GM20000 (cell line): ENCODE results near the gene NHEJ1.
A peak's percentile ranks its signal among the peaks of the same experiment; 100 is the strongest.

Source experiments
- DNase-seq: peaks from one replicate; pipeline ENCODE4 v3.0.0; 2012; ENCODE audit warnings: low spot score
- CTCF ChIP-seq: IDR thresholded peaks from 2 replicates; pipeline ENCODE4 v1.5.1; 2012; ENCODE audit warnings: mild to moderate bottlenecking, control low read depth; ENCODE audit errors: extremely low read depth, missing control alignments

Gene NHEJ1

GRCh38 chr2:219079417-219079816 lies 81.2 kb downstream of the NHEJ1 start:
- TF ChIP-seq CTCF, result no peak
- DNase-seq, result no peak

- no peak for TF ChIP-seq CTCF
- DNase-seq, result no peak
These were observed 81.7 kb downstream of the NHEJ1 start for GRCh38 chr2:219078951-219079350.

DNA sequence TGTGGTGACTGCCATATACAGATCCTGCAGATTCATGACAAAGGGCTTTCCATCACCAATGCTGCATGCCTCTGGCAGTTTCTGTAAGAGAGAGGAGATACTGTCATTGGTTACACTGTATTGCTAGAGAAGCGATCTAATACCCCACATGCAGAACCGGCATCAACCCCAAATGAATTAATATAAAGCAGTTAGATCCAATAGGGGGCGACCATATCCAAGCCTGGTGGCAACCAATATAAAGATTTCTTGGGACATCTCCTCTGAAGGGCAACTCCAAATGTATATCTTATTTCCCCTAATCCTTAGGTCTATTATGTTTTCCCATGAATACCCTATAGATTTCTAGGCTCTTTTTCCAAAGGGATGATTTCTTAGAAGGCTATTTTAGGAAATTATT lies 82.5 kb downstream of the NHEJ1 start:
- no peak for TF ChIP-seq CTCF
- DNase-seq, result peak; percentile 13

DNA sequence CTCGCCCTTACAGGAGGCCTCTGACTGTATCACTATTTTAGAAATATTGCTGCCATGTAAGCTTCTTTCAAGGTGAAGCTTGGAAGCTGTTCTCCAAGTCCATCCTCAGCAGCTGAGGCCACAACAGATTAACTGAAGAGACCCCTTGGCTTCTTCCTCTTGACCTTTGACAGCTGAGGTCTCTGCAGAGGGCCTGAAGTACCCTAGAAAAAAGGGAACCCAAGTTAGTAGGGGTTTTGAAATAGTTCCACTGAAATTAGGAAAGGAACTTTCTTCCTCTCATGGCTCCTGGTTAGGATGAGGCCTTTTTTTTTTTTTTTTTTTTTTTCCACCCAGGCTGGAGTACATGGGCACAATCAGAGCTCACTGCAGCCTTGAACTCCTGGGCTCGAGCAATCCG lies 84.4 kb downstream of the NHEJ1 start:
- TF ChIP-seq CTCF, result no peak

DNA sequence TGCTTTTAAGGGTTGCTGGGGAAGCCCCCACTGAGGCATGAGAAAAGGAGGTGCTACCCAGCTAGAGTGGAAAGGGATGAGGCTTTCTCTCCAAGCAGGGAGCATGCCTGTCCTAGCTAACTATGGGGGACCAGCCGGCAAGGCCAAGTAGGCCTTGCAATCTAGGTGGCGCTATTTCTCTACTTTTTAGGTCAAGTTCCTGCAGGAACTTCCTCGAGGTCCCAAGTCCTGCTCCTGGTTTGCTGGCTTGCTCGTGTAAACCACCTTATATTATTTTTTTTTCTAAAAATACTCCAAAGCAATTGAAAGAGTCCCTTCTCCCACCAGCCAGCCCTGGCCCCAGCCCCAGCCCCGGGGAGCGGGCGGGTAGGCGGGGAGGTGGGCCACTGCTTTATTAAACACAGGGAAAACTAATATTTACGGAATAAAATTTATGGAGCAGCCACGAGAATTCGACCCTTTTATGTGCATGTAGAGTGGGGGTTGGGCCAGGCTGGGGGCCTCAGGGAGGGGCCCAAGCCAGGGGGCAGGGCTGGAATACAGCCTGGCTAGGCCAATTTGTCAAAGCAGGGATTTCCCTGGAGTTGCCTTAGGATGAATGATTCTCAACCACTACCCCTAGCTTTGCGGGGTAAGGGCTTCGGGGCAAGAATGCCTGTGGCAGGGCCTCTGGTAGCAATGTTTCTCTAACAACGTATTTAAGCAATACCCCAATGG lies 87.0 kb downstream of the NHEJ1 start:
- TF ChIP-seq CTCF, result peak; percentile 40
- peak; percentile 70 for DNase-seq

More for the DNA sequence above, 84.4 kb downstream of the NHEJ1 start:
- DNase-seq, result no peak

DNA sequence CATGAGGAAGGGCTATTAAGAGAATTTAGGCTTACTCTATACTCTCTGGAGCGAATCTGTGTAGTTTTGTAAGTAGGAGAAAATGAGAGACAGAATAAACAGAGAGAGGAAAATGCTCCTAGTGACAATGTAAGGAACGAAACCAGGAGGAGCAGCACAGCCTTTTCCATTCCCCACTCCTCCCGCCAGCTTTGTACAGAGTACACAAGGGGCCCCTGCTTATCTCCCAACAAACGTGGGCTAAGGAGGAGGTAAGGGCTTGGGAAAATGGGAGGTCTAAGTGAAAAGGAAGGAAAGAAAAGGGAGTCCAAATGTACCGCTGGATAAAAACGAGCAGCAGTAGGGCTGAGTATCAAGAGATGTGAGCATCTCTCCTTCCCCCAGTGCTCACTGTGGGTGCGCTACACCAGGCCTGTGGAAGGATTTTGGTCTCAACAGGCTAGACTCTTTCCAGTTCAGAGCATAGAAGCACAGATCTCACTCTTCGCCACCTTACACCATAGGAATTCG lies 87.8 kb downstream of the NHEJ1 start:
- DNase-seq, result no peak
- no peak for TF ChIP-seq CTCF

DNA sequence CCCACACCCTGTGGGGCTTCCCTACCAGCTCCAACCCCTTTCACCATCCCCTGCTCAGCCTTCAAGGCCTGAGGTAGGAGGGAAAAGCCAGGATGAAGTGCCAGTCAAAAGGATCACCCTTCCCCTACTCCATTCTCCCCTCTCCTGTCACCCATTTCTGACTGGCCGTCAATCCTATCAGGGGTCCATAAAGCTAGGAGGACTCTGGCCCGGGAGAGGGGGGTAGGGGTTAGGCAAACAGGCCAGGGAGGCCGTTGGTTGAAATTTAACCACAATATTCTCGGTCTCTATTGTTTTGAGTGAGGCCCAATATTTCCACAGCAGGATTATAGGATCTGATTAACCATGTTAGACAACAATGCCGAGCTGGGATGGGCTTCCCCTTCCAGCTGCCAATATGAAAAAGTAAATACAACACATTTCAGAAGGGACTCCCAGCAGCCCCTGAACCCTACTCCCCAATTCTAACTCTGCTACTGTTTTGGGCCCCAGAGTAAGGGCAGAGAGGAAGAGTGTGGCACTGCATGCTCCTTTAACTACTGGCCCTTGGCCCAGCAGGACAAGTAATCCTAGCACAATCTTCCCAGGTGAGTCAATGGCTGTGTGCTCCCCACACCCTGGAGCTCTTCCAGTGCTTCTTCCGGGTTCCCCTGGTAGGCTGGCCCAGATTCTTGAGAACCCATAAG lies 89.3 kb downstream of the NHEJ1 start:
- no peak for TF ChIP-seq CTCF
- no peak for DNase-seq
